ENCODE data around the gene CCDC9.

- no peak for TF ChIP-seq EZH2 (IDR thresholded peaks at IDR 0.05; ENCODE audit: low read length, unreplicated experiment)
- TF ChIP-seq, protein P1, sequence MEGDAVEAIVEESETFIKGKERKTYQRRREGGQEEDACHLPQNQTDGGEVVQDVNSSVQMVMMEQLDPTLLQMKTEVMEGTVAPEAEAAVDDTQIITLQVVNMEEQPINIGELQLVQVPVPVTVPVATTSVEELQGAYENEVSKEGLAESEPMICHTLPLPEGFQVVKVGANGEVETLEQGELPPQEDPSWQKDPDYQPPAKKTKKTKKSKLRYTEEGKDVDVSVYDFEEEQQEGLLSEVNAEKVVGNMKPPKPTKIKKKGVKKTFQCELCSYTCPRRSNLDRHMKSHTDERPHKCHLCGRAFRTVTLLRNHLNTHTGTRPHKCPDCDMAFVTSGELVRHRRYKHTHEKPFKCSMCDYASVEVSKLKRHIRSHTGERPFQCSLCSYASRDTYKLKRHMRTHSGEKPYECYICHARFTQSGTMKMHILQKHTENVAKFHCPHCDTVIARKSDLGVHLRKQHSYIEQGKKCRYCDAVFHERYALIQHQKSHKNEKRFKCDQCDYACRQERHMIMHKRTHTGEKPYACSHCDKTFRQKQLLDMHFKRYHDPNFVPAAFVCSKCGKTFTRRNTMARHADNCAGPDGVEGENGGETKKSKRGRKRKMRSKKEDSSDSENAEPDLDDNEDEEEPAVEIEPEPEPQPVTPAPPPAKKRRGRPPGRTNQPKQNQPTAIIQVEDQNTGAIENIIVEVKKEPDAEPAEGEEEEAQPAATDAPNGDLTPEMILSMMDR (conservative IDR thresholded peaks at IDR 0.05; ENCODE audit: low read depth, low read length): no peak
- no peak for TF ChIP-seq EZH2phosphoT487 (IDR thresholded peaks at IDR 0.05; ENCODE audit: borderline replicate concordance, low read length)
Observed at GRCh38 chr19:47313754-47314295, 57.5 kb downstream of the CCDC9 start.
